ENCODE results near the gene DNAJC21. TPM values are rescaled to one million over a fixed set of nuclear protein-coding genes. Genes with fewer than 3 reads are reported as not detected.

Gene DNAJC21
- total and polyA plus RNA-seq, 7 donors = 49.3 to 113 (median 64.3) TPM

DNA sequence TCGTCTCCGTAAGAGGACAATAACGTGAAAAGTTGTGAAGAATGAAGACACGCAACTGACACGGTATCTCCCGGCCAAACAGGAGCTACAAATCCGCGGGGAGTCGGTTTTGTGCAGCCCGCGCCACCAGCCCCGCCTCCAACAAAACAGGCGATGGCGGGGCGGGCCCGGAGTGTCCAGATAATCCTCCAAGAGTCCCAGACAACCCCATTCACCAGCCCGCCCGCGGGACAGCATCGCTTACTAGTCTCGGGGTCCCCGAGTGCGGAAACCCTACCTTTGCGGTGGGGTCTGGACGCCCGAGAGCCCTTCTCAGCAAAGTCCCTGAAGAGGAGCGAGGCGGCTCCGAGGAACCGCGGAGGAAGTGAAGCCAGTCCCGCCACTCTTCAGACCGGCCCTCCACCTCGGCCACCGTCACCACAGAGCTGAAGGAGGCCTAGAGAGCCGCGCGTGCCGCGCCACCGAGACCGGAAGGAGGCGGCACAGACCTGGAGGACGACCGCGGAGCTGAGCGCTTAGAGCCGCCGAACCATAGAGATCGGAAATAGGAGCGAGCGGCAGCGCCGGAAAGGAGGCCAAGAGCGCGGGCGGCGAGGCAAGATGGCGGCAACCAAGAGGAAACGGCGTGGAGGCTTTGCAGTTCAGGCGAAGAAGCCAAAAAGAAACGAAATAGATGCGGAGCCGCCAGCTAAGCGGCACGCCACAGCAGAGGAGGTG lies 14.1 kb upstream of the DNAJC21 start, which contains the start of the genes BRIX1 and RAD1:
BRIX1 (plus strand) TSS at position 573 of the 717 bp plus-strand sequence; CDS start at position 601, 28 bp downstream.
RAD1 (minus strand) TSS at position 366 of the 717 bp plus-strand sequence. CDS start 612 bp downstream, outside the sequence.
- Histone ChIP-seq H3K4me3 (peak within 1 kb of the TSS; percentile 90), H3K9me3 (no peaks in the 10 kb centered on the region), H3K27ac (peak within 1 kb of the TSS; percentile 90), H3K27me3 (ENCODE audit: insufficient read depth in 3 of 3, low read length in 2 of 3) (no peaks in the 10 kb centered on the region), H3K4me1 (peaks cover 24% of the 10 kb centered on the region), H3K36me3 (ENCODE audit: insufficient read depth in 1 of 2, low read depth in 1 of 2) (peaks cover 0 to 48% of the 10 kb centered on the region in 2 donors)
- peak; percentile 97 to 98 for DNase-seq
- TF ChIP-seq, protein P1, sequence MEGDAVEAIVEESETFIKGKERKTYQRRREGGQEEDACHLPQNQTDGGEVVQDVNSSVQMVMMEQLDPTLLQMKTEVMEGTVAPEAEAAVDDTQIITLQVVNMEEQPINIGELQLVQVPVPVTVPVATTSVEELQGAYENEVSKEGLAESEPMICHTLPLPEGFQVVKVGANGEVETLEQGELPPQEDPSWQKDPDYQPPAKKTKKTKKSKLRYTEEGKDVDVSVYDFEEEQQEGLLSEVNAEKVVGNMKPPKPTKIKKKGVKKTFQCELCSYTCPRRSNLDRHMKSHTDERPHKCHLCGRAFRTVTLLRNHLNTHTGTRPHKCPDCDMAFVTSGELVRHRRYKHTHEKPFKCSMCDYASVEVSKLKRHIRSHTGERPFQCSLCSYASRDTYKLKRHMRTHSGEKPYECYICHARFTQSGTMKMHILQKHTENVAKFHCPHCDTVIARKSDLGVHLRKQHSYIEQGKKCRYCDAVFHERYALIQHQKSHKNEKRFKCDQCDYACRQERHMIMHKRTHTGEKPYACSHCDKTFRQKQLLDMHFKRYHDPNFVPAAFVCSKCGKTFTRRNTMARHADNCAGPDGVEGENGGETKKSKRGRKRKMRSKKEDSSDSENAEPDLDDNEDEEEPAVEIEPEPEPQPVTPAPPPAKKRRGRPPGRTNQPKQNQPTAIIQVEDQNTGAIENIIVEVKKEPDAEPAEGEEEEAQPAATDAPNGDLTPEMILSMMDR (IDR thresholded peaks at IDR 0.05) = no peak
- intact Hi-C loops (cut with DNase I) = no loop called here
- 0 to 1% (median 0%) methylated on average over 67 of the region's 67 CpGs for whole genome bisulfite sequencing, 3 donors
- peak; percentile 100 for ATAC-seq

GRCh38 chr5:34915856-34916192 lies 13.5 kb upstream of the DNAJC21 start:
- Histone ChIP-seq H3K9me3 (no peaks in the 10 kb centered on the region), H3K36me3 (ENCODE audit: insufficient read depth in 1 of 2, low read depth in 1 of 2) (peaks cover 0 to 48% of the 10 kb centered on the region in 2 donors), H3K27me3 (ENCODE audit: insufficient read depth in 3 of 3, low read length in 2 of 3) (no peaks in the 10 kb centered on the region), H3K4me1 (peaks cover 24% of the 10 kb centered on the region), H3K27ac (peak overlapping the region; percentile 90), H3K4me3 (peak overlapping the region; percentile 90)
- DNase-seq = no peak
- WGBS, 3 donors = 0 to 1% (median 0%) methylated on average over 20 of the region's 20 CpGs
- TF ChIP-seq, protein P1 (IDR thresholded peaks at IDR 0.05) = no peak
- intact Hi-C loops (cut with DNase I) = no loop called here
- ATAC-seq = peak; percentile 15 to 40 (median 26)

DNA sequence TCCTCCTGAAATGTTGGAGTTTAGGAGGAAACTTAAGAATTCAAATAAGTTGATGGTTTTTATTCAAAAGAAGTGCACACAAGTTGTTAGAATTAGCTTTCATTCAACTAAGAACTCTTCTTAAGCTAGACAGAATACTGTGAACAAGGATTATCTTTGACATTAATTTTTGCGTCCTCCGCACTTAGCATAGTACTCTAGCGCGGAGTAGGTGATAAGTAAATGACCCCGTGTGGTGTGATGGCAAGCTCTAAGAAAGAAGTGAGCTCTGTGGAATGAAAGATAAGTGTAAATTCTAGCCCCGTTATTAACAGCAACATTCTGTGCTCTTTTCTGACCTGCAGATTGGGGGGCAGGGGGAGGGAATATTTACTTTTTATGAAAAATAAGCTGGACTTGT lies 12.8 kb upstream of the DNAJC21 start:
- WGBS, 3 donors = 21 to 29% (median 25%) methylated on average over 6 of the region's 6 CpGs
- H3K4me3 ChIP-seq = peak overlapping the region; percentile 90
- intact Hi-C loops (cut with DNase I) = no loop called here
- TF ChIP-seq, protein P1 (IDR thresholded peaks at IDR 0.05) = no peak
- peaks cover 0 to 48% of the 10 kb centered on the region in 2 donors for H3K36me3 ChIP-seq (ENCODE audit: insufficient read depth in 1 of 2, low read depth in 1 of 2)
- H3K27ac ChIP-seq = peak overlapping the region; percentile 90
- H3K27me3 ChIP-seq (ENCODE audit: insufficient read depth in 3 of 3, low read length in 2 of 3) = no peaks in the 10 kb centered on the region
- DNase-seq (no peak), ATAC-seq (no peak)
- no peaks in the 10 kb centered on the region for H3K9me3 ChIP-seq
- peaks cover 24% of the 10 kb centered on the region for H3K4me1 ChIP-seq

- Histone ChIP-seq H3K9me3 (no peaks in the 10 kb centered on the region), H3K27ac (no peak overlapping the region), H3K27me3 (ENCODE audit: insufficient read depth in 3 of 3, low read length in 2 of 3) (no peaks in the 10 kb centered on the region), H3K4me1 (peaks cover 24% of the 10 kb centered on the region), H3K4me3 (no peak overlapping the region), H3K36me3 (ENCODE audit: insufficient read depth in 1 of 2, low read depth in 1 of 2) (peaks cover 0 to 52% of the 10 kb centered on the region in 2 donors)
- intact Hi-C loops (cut with DNase I) = no loop called here
- no peak for DNase-seq
- TF ChIP-seq, protein P1 (IDR thresholded peaks at IDR 0.05) = no peak
- 77 to 84% (median 77%) methylated on average over 4 of the region's 4 CpGs for WGBS, 3 donors
- no peak for ATAC-seq
These were observed 11.3 kb upstream of the DNAJC21 start for GRCh38 chr5:34918025-34918424.
